Endothelial cell of umbilical vein (primary cell): ENCODE results near the gene CZIB.

Source experiments
- CTCF ChIP-seq, 2 donors: IDR thresholded peaks; 1 replicate in 1 of 2; 2 replicates in 1 of 2; pipeline ENCODE4 v1.5.1; 2011; ENCODE audit warnings: low read length in 2 of 2, mild to moderate bottlenecking in 2 of 2, moderate library complexity in 2 of 2, control low read depth in 1 of 2, inconsistent platforms in 1 of 2, low read depth in 1 of 2; ENCODE audit not compliant: insufficient read depth in 1 of 2; ENCODE audit errors: extremely low read depth in 1 of 2
- EZH2 ChIP-seq: IDR thresholded peaks from 2 replicates; pipeline ENCODE4 v1.6.1; 2012; ENCODE audit warnings: borderline replicate concordance, low read depth, mild to moderate bottlenecking, moderate library complexity, low read length, inconsistent platforms; ENCODE audit not compliant: severe bottlenecking
- FOS ChIP-seq: IDR thresholded peaks from 2 replicates; pipeline ENCODE4 v1.6.1; 2011; ENCODE audit warnings: mild to moderate bottlenecking, low read length, moderate library complexity, borderline replicate concordance; ENCODE audit not compliant: insufficient read depth
- GATA2 ChIP-seq: IDR thresholded peaks from 2 replicates; pipeline ENCODE4 v1.7.0; 2011; ENCODE audit warnings: low read depth, mild to moderate bottlenecking, moderate library complexity, mixed read lengths, low read length; ENCODE audit not compliant: insufficient read length, insufficient read depth
- JUN ChIP-seq: IDR thresholded peaks from 2 replicates; pipeline ENCODE4 v1.6.1; 2011; ENCODE audit warnings: borderline replicate concordance, low read depth; ENCODE audit not compliant: insufficient read length, insufficient read depth
- MAX ChIP-seq: IDR thresholded peaks from 2 replicates; pipeline ENCODE4 v1.6.1; 2011; ENCODE audit not compliant: insufficient read depth, insufficient read length
- MYC ChIP-seq: IDR thresholded peaks from one replicate; pipeline ENCODE4 v1.6.1; 2011; ENCODE audit warnings: mild to moderate bottlenecking, low read depth, low read length
- POLR2A ChIP-seq: IDR thresholded peaks from 2 replicates; pipeline ENCODE4 v1.6.1; 2012; ENCODE audit warnings: low read depth, mild to moderate bottlenecking, control low read depth, low read length
- POLR2AphosphoS5 ChIP-seq: IDR thresholded peaks from 2 replicates; pipeline ENCODE4 v1.6.1; 2012; ENCODE audit warnings: low read depth, mild to moderate bottlenecking, control low read depth, low read length, moderate library complexity; ENCODE audit not compliant: insufficient read depth

- TF ChIP-seq CTCF (IDR thresholded peaks at IDR 0.05; ENCODE audit: extremely low read depth in 1 of 2, insufficient read depth in 1 of 2, low read depth in 1 of 2, low read length in 2 of 2) (no peak), POLR2A (no peak), POLR2AphosphoS5 (no peak), JUN (no peak), EZH2 (no peak), MAX (no peak), MYC (no peak), GATA2 (no peak), FOS (no peak)
Measured at GRCh38 chr1:53207726-53208125, 12.7 kb downstream of the CZIB start.
